Omental fat pad (tissue), 4 donors: ENCODE measurements around the gene EMP2. TPM values are rescaled to one million over a fixed set of nuclear protein-coding genes. Genes with fewer than 3 reads are reported as not detected.
A peak's percentile ranks its signal among the peaks of the same experiment; 100 is the strongest.
"Not testable (repeated sequence)": the region's sequence is repeated elsewhere in the genome, so short reads cannot be mapped to it uniquely, and the experiment has no call there.

Experiments
- ATAC-seq: fragments of 150-250 bp; one replicate; pipeline ENCODE4 v1.9.1; 2016; ENCODE audit warnings: mild to moderate bottlenecking, moderate library complexity; ENCODE audit not compliant: low FRiP score
- DNase-seq: peaks from one replicate; pipeline ENCODE4 v3.0.0-alpha.2; 2019; ENCODE audit warnings: low spot score
- total RNA-seq, 4 donors: library from RNA; depleted of rRNA; stranded (reverse); fragments of >200 nt; gene quantifications; one replicate each; pipeline ENCODE4 v1.1.0, GENCODE V29; 2016
- TF ChIP-seq, protein P1 (sequence below), 3 donors: fragments of 450-650 bp; IDR thresholded peaks; one replicate each; pipeline ENCODE4 v1.5.1; 2016 to 2017; ENCODE audit warnings: antibody characterized with exemption in 3 of 3, mild to moderate bottlenecking in 3 of 3, moderate library complexity in 2 of 3

EMP2 gene
- total RNA-seq, 4 donors from 2014 or later, result 36.7 to 80.4 (median 50.1) TPM

DNA sequence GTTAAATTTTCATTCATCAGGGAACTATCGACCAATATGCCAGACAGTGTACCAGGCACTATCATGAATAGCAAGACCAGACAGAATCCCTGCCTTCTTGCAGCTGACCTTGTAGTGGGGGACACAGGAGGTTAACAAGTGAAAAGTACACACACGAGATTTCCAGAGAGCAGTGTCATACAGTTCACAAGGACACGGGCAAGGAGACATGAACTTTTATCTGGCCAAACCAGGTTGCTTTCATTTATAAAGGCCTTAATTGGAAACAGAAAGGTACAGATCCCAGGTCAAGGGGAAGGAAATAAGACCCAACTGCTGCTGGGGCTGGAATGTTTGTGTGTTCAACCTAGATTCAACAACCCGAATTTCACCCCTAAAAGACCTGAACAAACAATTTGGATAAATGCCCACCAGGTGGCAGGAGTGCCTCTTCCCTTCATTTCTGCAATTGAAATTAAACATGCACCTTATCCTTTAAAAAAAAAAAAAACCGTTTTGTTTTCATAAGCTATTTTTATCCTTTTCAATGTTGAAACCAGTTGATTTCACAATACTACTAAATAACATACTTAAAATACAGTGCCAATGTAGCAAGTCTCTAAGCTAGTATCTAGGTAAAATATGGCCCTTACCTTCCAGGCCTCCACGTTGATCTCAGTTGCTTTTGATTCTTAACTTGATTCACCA, 65.9 kb downstream of the EMP2 start:
- TF ChIP-seq, protein P1, sequence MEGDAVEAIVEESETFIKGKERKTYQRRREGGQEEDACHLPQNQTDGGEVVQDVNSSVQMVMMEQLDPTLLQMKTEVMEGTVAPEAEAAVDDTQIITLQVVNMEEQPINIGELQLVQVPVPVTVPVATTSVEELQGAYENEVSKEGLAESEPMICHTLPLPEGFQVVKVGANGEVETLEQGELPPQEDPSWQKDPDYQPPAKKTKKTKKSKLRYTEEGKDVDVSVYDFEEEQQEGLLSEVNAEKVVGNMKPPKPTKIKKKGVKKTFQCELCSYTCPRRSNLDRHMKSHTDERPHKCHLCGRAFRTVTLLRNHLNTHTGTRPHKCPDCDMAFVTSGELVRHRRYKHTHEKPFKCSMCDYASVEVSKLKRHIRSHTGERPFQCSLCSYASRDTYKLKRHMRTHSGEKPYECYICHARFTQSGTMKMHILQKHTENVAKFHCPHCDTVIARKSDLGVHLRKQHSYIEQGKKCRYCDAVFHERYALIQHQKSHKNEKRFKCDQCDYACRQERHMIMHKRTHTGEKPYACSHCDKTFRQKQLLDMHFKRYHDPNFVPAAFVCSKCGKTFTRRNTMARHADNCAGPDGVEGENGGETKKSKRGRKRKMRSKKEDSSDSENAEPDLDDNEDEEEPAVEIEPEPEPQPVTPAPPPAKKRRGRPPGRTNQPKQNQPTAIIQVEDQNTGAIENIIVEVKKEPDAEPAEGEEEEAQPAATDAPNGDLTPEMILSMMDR (IDR thresholded peaks at IDR 0.05), result peak in 1 of 3 donors; percentile 14
- DNase-seq (no peak), ATAC-seq (peak; percentile 65)

DNA sequence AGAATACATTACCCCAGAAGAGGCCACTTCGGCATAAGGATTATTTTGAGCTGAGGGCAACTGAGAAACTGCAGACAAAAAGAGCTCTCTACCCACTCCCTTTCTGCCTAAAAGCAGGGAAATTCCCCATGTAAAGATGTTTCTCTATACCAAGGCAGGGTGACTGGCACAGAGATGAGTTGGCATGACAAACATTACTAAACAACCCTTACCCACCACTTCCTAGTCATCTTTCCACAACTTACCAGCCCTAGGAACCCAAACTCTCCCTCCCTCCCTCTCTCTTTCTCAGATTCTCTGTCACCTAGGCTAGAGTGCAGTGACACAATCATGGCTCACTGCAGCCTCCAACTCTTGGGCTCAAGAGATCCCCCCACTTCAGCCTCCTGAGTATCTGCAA, 68.6 kb downstream of the EMP2 start:
- TF ChIP-seq, protein P1 (IDR thresholded peaks at IDR 0.05), result no peak
- ATAC-seq, result no peak
- no peak for DNase-seq

GRCh38 chr16:10510279-10510678, 70.1 kb downstream of the EMP2 start:
- ATAC-seq, result no peak
- TF ChIP-seq, protein P1 (IDR thresholded peaks at IDR 0.05), result no peak
- no peak for DNase-seq

- TF ChIP-seq, protein P1 (IDR thresholded peaks at IDR 0.05), result peak in 1 of 3 donors; percentile 20
- ATAC-seq (peak; percentile 85), DNase-seq (no peak)
Observed at GRCh38 chr16:10509534-10510025, 70.8 kb downstream of the EMP2 start.

DNA sequence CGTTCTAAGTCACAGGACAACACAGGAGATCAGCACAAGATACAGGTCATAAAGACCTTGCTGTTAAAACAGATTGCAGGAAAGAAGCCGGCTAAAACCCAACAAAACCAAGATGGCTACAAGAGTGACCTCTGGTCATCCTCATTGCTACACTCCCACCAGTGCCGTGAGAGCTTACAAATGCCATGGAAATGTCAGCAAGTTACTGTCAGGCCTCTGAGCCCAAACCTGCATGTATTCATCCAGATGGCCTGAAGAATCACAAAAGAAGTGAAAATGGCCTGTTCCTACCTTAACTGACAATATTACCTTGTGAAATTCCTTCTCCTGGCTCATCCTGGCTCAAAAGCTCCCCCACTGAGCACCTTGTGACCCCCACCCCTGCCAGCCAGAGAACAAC, 75.1 kb downstream of the EMP2 start:
- not testable (repeated sequence) for ATAC-seq, DNase-seq

DNA sequence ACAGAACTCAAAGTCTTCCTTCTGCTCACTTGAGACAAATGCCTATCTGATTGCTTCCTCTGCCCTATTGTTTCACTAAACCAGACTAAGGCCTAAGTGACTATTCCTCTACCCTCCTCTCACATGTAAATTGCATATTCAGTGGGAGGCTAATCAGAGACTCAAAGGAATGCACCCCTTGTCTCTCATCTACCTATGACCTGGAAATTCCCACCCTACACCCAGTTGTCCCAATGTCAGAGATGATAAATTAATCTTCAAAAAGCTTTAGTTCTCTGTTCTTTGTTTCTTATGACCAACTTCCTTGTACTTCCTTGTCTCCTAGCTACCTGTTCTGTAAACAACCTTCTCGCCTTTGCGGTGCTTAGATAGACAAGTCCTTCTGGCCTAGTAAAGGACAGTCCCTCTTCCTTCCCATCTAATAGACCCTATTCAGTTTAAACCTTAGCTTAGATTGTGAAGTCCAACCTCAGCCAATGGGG, 76.0 kb downstream of the EMP2 start:
- ATAC-seq, result no peak
- no peak for DNase-seq
- TF ChIP-seq, protein P1 (IDR thresholded peaks at IDR 0.05), result no peak

GRCh38 chr16:10502776-10503175, 77.6 kb downstream of the EMP2 start:
- TF ChIP-seq, protein P1 (IDR thresholded peaks at IDR 0.05), result no peak
- no peak for ATAC-seq
- no peak for DNase-seq
